ENCODE results near the gene LRIG1.

LRIG1 gene

DNA sequence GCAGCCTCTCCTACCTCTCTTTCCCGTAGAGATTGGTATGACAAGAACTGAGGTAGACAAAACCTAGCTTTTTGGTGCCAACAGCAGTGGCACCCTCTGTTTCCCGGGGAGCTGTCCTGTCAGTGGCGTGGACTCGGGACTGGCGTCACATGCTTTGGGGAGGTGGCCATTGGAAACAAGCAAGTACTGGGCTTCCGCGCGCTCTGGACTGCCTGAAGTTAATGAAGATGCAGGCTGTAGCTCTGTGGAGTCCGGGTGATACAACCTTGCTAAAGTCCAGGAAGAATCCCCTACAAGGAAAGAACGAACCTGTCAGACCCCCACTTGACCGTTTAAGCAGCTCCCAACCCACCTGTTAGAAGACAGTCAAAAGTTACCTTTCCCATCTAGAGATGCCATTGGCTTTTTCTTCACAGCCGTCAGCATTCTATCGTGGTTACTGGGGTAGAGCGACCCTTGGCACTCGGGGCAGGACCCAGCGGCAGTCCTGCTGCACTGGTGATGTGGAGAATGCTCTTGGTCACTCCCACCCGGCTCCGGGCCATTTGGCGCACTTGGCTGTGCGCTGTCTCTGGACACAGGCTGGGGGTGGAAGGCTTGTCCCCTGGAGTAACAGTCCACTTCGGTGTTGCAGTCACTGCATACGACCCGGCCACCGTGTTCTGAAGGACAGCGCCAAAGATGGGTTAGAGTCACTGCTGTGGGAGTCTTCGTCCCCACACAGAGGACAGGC is 120.5 kb downstream of the LRIG1 start:
- DNase-seq, result no peak

- DNase-seq, result no peak
Observed at GRCh38 chr3:66379565-66379964, 121.3 kb downstream of the LRIG1 start.

DNA sequence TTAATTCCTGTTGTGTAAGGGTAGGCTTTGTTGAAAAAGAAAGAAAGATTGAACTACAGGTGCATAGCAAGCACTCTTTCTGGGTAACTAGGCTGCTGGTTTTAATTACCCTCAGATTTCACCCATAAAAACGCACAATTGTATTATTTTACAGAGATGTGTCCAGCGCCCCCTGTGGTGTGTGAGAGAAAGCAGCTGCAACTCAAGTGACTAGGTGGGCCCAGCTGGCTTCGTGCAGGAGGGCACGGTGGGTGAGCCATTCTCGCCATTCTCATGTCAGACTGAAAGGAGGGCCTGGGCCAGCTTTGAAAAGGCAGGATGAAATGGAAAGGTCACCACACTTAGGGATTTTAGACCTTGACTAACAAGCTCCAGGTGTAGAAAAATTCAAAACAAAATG is 122.6 kb downstream of the LRIG1 start:
- no peak for DNase-seq

- DNase-seq, result no peak
Observed at GRCh38 chr3:66377800-66378199, 123.0 kb downstream of the LRIG1 start.

- no peak for DNase-seq
Observed at GRCh38 chr3:66376568-66376967, 124.3 kb downstream of the LRIG1 start.

GRCh38 chr3:66372681-66373350 is 128.0 kb downstream of the LRIG1 start:
- peak in 2 of 4 experiments; percentile 8 to 9 for DNase-seq

GRCh38 chr3:66371432-66371831 is 129.4 kb downstream of the LRIG1 start:
- no peak for DNase-seq

DNA sequence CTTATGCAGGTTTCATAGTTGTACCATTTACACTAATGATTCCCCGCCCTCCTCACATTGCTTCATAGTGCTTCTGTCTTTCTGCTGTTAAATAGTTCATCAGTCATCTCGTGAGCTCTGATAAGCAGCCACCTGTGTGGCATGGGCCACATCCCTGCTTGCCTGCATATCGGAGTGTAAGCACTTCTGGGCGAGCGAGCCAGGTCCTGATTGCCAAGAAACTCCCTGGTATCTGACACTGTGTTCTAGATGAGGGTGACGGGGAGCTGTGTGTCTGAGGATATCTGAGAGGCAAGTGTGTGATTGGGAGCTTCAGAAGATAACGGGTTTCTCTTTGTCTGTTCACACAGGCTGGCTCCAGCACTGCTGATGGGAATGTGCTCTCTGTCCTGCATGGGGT is 130.6 kb downstream of the LRIG1 start:
- no peak for DNase-seq

DNA sequence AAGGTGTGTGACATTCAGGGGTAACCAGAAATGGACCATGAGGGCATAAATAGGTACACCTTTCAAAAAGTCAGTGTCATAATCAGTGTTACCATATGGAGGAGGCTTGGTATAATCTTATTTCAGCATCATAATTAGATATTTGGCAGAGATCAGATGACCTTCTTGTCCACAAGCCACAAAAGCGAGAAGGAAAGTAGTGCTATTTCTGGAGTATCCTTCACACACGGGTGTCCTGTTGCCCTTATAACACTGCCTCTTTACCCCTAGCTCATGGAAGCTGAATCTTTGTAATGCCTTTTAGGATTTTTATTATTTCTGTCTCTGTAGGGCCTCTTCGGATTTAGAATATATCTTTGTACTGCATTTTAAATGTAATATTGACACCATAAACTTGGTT is 132.8 kb downstream of the LRIG1 start:
- no peak for DNase-seq

GRCh38 chr3:66366747-66367146 is 134.1 kb downstream of the LRIG1 start:
- no peak for DNase-seq

GRCh38 chr3:66365080-66365479 is 135.7 kb downstream of the LRIG1 start:
- DNase-seq, result no peak

- DNase-seq, result no peak
Observed at GRCh38 chr3:66363148-66363547, 137.7 kb downstream of the LRIG1 start.

DNA sequence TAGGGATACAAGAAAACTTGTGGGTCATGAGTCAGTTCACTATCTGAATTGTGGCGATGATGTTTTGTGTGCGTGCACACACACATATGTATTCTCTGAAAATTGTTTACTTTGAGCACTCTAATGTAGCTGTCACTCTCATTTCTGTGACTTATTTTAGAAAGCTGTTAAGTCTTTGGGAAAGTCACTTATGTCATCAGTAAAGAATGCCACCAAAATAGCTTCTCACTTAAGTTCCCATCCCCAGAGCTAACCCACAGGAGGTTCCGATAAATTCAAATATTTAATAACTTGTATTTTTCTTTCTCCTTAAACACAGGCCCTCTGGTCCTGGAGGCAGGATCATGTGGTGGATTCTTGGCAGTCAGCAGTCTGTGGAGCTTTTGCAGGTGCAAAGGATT is 138.3 kb downstream of the LRIG1 start:
- no peak for DNase-seq

DNA sequence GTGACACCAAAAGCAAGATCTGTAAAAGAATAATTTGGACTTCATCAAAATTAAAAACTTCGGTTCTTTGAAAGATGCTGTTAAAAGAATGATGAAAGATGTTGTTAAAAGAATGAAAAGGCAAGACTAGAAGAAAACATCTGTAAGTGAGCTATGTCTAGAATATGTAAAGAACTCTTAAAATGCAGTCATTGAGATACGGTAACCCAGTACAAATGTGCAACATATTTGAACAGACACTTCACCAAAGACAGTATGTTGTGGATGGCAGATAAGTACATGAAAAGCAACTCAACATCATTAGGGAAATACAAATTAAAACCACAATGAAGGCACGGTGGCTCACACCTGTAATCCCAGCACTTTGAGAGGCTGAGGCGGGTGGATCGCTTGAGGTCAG is 139.5 kb downstream of the LRIG1 start:
- no peak for DNase-seq

DNA sequence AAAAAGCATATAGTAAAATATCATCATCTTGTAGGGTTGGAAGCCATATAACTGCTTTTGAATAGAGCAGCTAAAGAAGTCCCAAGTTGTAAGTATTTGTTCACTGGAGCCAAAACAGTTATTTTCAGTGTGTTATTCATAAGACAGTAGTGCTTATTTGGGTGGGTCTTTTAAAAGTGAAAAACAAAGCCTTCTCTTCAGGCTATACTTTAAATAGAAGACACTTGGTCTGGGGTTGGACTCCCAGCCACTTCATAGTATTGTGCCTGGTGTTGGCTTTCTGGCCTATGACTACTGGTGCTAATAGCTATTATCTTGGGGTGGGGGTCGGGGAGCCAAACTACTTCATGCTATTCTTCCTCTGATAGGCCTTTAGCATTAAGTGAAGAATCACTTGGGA is 144.8 kb downstream of the LRIG1 start:
- DNase-seq, result no peak

DNA sequence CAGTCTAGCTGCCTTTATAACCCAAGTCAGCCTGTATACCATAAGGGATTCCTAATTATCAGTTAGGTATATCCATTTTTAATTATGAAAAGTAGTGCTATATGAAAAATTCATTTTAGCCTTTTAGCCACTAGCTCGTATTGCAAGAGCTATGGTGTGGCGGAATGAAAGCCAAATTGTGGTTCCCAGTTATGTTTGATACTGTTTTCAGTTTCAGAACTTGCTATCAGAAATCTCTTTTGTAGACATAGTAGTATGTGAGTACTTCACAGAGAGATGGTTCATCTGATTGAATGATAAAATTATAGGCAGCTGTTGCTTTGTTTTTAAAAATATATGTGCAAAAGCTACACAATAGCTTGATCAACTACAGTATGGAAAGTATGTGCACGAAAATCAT is 145.4 kb downstream of the LRIG1 start:
- DNase-seq, result no peak

DNA sequence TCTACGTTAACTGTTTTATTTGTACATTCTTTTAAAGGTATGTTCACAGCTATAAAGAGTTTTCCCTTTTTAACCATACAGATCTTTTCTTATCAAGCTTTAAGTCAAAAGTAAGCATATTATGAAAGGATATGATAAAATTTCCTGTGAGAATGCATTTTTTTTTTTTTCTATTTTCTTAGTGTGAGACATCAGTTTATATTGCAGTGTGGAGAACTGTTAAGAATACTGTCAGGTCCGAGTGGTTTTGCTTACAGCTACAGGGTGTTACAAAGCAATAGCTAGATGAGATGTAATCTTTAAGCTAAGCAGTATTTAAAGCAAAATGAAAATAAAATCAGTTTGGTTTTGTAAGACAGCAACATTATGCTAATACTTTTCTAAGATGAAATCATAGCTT is 146.8 kb downstream of the LRIG1 start:
- DNase-seq, result no peak

DNA sequence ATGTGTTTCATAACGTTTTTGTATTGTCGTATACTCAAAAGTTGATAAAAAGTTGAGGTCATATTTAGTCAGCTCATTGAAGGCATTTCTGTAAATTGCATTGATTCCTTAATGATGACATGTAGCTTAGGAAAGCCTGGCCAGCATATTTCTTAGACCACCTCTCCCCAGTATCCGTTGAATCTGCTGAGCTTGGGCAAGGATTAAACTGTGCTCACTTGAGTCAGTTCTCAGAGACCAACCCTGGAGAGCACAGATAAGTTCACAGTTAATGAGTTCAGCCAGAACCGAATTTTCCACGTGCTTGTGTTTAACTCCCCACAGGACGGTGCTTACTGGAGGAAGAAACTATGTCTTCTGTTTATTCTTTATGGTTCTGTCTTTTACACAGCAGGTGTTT is 147.3 kb downstream of the LRIG1 start:
- DNase-seq, result no peak

DNA sequence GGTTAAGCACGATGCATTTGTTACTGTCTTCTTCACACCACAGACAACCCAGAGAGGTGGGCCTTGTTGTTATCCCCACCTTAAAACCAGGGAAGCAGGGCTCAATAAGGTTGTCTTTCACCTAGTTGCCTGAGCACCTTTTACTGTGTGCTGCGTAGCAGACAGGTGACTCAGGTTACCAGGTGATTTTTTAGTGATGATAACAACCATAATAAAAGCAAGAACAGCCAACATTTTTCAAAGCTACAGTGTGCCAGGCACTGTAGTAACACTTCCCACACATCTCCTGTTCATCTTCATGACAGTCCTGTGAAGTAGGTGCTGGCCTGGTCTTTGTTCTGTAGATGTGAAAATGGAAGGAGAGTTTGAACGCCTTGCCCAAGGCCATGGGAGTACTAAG is 147.8 kb downstream of the LRIG1 start:
- DNase-seq, result no peak

DNA sequence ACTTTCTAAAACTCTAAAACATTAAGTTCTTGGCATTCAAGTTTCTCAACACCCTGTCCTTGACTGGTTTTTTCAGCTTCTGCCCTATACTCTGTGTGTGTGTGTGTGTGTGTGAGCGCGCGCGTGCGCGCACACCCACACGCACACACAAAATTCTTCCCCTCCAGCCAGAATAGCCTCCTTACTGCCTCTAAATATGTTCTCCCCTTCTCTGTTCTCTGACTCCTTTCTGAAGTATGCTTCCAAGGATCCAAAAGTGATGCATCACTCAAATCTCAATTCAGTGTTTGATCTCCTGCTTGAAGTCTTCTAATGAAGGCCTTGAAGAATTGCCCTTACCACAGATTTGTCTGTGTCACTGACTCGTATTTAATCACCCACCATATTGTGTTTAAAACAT is 150.2 kb downstream of the LRIG1 start:
- no peak for DNase-seq

GRCh38 chr3:66348704-66349103 is 152.1 kb downstream of the LRIG1 start:
- no peak for DNase-seq

GRCh38 chr3:66344848-66345578 is 155.8 kb downstream of the LRIG1 start:
- no peak for DNase-seq

DNA sequence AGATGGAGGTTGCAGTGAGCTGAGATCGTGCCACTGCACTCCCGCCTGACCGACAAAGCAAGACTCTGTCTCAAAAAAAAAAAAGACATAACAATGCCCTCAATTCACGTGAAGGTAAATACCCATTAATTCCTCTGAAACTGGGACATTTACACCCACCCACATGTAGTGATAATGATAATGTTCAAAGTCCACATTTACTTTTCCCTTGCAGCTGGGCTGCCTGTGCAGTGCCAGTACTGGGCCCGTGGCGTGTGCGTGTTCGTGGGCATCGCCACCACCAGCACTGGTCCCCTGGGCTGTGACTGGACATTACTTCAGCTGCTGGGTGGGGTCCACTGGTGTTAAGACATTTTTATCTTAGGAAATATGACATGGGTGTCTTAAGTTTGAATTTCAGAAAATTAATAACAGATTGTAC is 156.4 kb downstream of the LRIG1 start:
- no peak for DNase-seq

GRCh38 chr3:66342717-66343356 is 158.0 kb downstream of the LRIG1 start:
- DNase-seq, result no peak
